Dermis microvascular lymphatic vessel endothelial cell (primary cell): ENCODE measurements around the gene SPDYE18. TPM values are rescaled to one million over a fixed set of nuclear protein-coding genes. Genes with fewer than 3 reads are reported as not detected.
"Not testable (repeated sequence)": the region's sequence is repeated elsewhere in the genome, so short reads cannot be mapped to it uniquely, and the experiment has no call there.

Experiments
- DNase-seq, 2 donors: peaks; one replicate each; pipeline versions ENCODE4 v3.0.0 to v3.0.0-alpha.2; 2010; ENCODE audit warnings: low read depth in 2 of 2
- total RNA-seq: library from RNA; depleted of rRNA; stranded (reverse); fragments of >200 nt; gene quantifications from 2 replicates; pipeline ENCODE4 v1.2.1, GENCODE V29; 2014

The SPDYE18 gene, protein sequence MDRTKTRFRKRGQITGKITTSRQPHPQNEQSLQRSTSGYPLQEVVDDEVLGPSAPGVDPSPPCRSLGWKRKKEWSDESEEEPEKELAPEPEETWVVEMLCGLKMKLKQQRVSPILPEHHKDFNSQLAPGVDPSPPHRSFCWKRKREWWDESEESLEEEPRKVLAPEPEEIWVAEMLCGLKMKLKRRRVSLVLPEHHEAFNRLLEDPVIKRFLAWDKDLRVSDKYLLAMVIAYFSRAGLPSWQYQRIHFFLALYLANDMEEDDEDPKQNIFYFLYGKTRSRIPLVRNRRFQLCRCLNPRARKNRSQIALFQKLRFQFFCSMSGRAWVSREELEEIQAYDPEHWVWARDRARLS
- total RNA-seq, result 0.26 and 0.38 TPM in 2 replicates

DNA sequence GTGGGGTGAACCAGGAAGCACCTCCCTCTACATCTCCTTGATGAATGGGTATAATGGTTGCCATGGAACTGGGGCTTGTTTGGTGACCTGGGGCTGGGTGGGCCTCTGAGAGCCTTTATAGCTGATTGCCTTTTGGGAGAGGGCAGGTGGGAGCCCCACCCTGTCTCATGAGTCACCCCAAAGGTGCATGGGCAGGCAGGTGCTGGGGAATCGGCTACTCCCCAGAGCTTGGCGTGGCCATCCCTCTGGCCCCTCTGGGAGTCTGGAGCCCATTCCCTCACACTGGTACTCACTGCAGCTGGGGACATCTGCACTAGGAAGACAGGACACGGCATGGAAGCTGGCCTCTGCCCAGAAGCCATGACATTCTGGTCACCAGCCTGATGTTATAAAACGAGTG lies at the start of gene SPDYE18:
SPDYE18 (minus strand) TSS at position 2 of the 400 bp plus-strand sequence. CDS start 2,046 bp downstream, outside the sequence.
- not testable (repeated sequence) for DNase-seq

DNA sequence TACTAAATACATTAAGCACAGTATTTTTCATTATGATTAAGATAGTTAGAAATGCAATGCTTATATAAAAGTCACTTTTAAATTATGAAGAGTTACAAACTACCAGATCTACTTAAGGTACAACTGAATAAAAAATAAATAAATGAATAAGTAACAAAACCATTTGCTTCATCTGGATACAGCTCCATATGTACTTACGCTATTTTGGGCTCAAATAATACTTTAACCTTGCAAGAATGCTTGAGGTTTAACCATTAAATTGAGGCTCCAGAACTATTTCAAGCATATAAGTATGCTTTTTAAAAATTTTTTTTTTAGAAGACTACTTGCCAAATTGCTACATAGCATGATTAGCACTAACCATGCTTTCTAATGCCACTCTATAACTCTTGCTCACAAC lies 46.0 kb upstream of the SPDYE18 start:
- not testable (repeated sequence) for DNase-seq

DNA sequence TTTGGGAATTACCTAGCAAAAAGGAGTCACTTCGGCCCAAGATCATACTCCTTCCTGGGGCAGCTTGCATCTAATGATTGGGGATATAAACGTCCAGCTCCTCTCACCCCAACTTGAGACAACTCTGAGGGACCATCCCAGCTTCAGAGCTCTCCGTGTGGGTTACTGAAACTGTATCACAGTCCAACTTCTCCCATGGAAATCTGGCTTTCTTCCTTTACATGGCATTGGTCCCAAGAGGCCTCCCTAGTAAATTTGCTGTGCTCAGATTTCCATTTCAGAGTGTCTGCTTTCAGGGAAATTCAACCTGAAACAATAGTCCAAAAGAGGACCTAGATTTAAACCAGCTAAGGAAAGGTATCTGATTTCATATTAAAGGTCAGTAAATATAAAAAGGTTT lies 45.3 kb upstream of the SPDYE18 start:
- not testable (repeated sequence) for DNase-seq

GRCh38 chr7:77105904-77106303 lies 43.5 kb upstream of the SPDYE18 start:
- not testable (repeated sequence) for DNase-seq

GRCh38 chr7:77102671-77103070 lies 40.3 kb upstream of the SPDYE18 start:
- DNase-seq, result not testable (repeated sequence)

DNA sequence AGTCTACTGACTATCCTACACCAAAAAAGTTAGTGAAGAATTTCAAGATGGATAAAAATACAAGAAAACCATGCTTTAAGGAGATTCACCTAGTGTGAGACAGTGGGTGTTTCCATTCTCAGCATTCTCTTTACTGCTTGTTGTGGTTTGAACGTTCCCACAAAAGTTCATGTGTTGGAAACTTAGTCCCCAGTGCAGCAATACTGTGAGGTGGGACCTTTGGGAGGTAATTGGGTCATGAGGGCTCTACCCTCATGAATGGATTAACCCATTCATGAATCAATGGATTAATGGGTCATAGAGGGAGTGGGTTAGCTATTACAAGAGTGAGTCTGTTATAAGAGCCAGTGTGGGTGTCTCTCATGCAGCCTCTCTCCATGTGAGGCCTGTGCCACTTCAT lies 38.8 kb upstream of the SPDYE18 start:
- DNase-seq, result not testable (repeated sequence)

DNA sequence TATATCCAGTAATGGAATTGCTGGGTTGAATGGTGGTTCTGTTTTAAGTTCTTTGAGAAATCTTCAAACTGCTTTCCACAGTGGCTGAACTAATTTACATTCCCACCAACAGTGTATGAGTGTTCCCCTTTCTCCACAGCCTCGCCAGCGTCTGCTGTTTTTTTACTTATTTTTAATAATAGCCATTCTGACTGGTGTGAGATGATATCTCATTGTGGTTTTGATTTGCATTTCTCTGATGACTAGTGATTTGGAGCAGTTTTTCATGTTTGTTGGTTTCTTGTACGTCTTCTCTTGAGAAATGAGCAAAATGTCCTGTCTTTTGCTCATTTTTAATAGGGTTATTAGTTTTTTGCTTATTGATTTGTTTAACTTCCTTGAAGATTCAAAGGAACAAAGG lies 38.1 kb upstream of the SPDYE18 start:
- DNase-seq, result not testable (repeated sequence)

DNA sequence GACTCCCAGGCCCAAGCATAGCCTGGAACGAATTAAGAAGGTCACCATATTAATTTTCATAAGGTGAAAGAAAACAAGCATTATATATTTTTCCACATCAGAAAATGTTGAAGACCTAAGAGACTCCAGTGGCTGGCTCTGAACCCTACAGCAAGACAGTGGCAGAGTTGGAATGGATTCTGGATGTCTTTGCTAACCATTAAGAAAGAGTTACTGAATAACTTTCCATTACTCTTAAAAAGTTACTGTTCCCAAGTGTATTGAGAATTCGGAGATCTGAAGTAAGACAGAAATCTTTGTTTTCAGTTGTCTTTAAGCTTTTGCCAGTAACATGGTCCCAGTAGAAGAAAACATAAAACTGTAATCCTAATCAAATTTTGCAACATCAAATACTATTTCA lies 29.9 kb upstream of the SPDYE18 start:
- not testable (repeated sequence) for DNase-seq

DNA sequence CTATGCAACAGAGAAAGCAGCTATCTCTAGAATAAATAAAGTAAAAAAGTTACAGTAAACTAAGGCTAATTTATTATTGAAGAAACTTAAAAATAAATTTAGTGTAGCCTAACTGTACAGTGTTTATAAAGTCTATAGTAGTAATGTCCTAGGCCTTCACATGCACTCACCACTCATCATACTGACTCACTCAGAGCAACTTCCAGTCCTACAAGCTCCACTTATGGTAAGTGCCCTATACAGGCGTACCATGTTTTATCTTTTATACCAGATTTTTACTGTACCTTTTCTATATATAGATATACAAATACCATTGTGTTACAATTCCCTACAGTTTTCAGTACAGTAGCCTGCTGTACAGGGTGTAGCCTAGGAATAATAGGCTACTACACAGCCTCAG lies 19.8 kb upstream of the SPDYE18 start:
- not testable (repeated sequence) for DNase-seq

DNA sequence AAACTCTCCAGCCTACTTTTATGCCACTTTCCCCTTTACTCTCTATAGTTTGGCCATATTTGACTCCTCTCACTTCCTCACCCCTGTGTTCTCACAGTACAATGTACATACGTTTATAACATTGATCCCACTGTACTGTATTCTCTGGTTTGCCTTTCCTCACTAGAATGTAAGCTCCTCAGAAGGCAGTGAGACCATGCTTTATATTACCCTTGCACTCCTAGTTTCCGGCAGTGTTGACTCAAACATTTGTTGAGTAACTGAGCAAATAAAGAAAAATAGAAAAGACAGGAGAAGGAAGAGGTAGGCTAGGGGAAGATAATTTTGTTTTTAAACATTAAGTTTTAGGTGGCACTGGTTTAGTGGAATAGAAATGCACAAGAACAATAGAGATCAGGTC lies 17.9 kb upstream of the SPDYE18 start:
- not testable (repeated sequence) for DNase-seq

- DNase-seq, result peak in 1 of 2 donors; percentile 47
Observed at GRCh38 chr7:77079624-77080023, 17.3 kb upstream of the SPDYE18 start.

GRCh38 chr7:77079112-77079511 lies 16.8 kb upstream of the SPDYE18 start:
- DNase-seq, result not testable (repeated sequence)

GRCh38 chr7:77077060-77077459 lies 14.7 kb upstream of the SPDYE18 start:
- DNase-seq, result not testable (repeated sequence)

DNA sequence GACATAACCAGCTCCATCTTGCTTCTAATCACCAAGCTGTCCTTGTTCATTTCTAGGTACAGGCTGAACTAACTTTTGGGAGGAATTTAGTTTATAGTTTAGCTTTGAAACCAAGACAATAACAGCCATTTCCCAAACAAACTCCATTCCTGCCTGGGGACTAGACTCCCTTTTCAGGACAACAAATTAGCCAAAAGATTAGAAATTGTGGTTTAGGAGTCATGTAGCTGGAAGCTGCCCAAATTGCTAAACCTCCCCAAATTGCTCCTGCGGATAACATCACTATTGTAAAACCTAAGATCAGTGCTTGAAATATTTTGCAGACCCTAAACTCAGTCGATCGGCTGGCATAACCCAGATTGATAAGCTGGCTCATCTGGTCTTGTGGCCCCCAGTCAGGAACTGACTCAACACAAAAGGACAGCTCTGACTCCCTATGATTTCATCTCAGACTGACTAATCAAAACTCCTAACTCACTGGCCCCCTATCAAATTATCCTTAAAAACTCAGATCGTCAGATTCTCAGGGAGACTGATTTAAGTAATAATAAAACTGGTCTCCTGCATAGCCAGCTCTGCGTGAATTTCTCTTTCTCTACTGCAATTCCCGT lies 12.5 kb upstream of the SPDYE18 start:
- not testable (repeated sequence) for DNase-seq

DNA sequence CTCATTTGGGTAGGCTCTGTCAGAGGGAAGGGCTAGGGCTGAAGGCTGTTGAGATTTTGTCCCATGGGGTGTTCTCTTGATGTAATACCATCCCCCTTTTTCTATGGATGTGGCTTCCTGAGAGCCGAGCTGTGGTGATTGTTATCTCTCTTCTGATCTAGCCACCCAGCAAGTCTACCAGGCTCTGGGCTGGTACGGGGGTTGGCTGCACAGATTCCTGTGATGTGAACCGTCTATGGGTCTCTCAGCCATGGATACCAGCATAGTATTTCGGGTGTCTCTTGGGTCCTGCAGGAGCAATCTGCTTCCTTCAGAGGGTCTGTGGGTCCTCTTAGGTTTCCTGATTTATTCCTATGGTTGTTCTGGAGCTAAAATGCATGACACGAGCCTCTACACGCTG lies 8.8 kb upstream of the SPDYE18 start:
- DNase-seq, result not testable (repeated sequence)

DNA sequence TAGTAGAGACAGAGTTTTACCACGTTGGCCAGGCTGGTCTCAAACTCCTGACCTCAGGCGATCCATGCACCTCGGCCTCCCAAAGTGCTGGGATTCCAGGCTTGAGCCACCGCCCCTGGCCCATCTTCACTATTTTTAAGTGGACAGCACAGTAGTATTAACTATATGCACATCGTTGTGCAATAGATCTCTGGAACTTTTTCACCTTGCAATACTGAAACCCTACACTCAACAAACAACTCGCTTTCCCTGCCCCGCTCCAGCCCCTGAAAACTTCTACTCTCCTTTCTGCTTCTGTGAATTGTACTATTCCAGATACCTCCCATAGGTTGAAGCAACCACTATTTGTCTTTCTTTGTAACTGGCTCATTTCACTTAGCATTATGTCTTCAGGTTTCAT lies 3.5 kb upstream of the SPDYE18 start:
- DNase-seq, result not testable (repeated sequence)

- DNase-seq, result not testable (repeated sequence)
Observed at GRCh38 chr7:77063732-77064131, 1.4 kb upstream of the SPDYE18 start.

DNA sequence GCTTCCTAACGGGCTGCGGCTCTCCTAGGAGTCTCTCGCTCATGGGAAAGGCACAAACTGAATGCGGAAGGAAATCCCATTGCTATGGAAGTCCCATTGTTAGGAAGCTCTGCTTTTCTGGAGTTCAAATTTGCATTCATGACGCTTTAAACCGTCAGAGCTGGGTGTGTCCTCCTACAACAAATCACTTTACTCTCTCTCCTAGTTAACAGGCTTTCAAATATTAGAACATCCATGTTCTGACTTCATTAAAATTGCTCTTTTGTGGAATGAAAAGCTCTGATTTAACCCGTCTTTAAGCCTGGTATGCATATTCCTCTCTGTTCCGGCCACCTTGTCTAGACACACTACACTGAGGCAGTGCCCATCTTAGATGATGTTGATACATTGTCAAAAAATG lies 30.1 kb downstream of the SPDYE18 start, which contains the start of gene SPDYE17:
SPDYE17 (minus strand) TSS at position 101 of the 400 bp plus-strand sequence. CDS start 1,791 bp downstream, outside the sequence.
- not testable (repeated sequence) for DNase-seq

DNA sequence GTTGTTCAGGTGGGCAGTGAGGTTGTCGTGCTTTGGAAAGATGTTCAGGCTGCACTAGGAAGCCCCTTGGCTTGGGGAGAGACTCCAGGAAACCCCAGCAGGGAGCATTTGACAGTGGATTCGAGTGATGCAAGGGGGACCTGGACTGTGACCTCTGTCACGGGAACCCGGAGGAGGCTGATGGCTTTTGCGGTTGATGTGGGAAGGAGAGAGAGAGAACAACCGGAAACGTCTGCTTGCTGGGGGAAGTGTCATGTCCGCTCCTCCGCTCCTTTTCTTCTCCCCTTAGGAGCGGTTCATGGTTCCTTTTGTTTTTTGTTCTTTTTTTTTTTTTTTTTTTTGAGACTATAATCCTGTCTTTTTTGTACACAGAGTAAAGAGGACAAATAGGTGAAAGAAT lies 36.0 kb downstream of the SPDYE18 start:
- DNase-seq, result not testable (repeated sequence)

DNA sequence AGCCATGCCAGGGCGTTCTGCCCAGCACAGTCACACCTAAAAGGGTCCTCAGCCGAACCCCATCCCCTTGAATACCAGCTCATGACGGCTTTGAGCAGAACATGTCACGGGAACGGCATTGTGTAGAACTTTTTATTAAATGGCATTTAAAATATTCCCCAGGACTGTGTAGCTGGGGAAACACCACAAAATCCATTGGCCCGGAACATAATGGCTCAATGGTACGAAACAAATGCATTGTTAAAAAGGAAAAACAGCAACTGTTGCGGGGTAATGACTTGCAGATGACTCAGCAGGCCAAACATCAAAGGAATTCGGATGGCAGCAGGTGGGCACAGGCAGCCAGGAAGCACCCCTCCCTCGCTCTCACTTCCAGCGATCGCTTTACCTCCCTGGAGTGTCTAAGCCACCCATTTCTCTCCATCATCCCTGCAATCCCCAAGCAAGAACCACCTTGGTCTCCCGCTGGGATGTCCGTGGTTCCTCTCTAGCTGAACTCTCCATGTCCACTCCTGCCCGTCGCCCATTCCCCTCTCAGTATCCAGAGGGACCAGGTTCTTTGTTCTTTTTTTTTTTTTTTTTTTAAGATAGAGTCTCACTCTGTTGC lies 52.2 kb downstream of the SPDYE18 start:
- peak; percentile 78 to 80 for DNase-seq

DNA sequence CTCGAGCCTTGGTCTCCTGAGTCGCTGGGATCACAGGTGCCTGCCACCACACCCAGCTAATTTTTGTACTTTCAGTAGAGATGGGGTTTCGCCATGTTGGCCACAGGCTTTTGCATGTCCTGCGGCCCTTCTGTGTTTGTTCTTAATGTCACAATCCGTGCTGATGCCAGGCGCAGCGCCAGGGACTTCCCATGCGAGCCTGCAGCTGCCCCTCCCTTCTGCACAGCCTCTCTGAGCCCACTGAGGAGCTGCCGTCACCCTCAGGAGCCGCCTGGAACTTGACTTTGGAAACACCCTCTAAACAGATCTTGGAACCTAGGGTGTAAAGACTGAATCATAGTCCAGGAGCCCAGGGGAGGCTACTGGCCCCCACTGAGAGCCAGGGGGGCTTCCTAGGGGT lies 54.4 kb downstream of the SPDYE18 start:
- peak in 1 of 2 donors; percentile 38 for DNase-seq
